Keratinocyte (primary cell): Measurements from ENCODE around the gene FAM13A. TPM values are rescaled to one million over a fixed set of nuclear protein-coding genes. Genes with fewer than 3 reads are reported as not detected.

Experiments used
- DNase-seq: peaks from one replicate; pipeline ENCODE4 v3.0.0-alpha.2; 2011; ENCODE audit warnings: low read depth, missing footprints, low spot score
- FAIRE-seq: peaks from 2 replicates; lab custom pipeline; 2011; peaks lifted over from hg19 to GRCh38; lab: Jason Lieb, UNC
- H2AFZ ChIP-seq: 2 replicates; pipeline ENCODE4 v1.6.0; 2012; ENCODE audit warnings: low read length, control low read depth, inconsistent platforms; ENCODE audit not compliant: control insufficient read depth
- H3K27ac ChIP-seq: 2 replicates; pipeline ENCODE4 v1.5.1; 2011; ENCODE audit warnings: low read length; ENCODE audit not compliant: control insufficient read depth, insufficient read depth
- H3K27me3 ChIP-seq: 3 replicates; pipeline ENCODE4 v1.6.0; 2011; ENCODE audit warnings: low read length; ENCODE audit not compliant: control insufficient read depth, insufficient read depth; ENCODE audit errors: extremely low read depth
- H3K36me3 ChIP-seq, 2 experiments: 2 replicates in 1 of 2; 3 replicates in 1 of 2; pipeline ENCODE4 v1.5.1; 2011; ENCODE audit warnings: low read length in 2 of 2, mild to moderate bottlenecking in 1 of 2; ENCODE audit not compliant: control insufficient read depth in 2 of 2, insufficient read depth in 2 of 2; ENCODE audit errors: extremely low read depth in 1 of 2
- H3K4me1 ChIP-seq: 3 replicates; pipeline ENCODE4 v1.5.1; 2011; ENCODE audit warnings: low read length; ENCODE audit not compliant: control insufficient read depth, insufficient read depth; ENCODE audit errors: extremely low read depth
- H3K4me2 ChIP-seq: 3 replicates; pipeline ENCODE4 v1.6.0; 2011; ENCODE audit warnings: low read depth, low read length; ENCODE audit not compliant: control insufficient read depth, insufficient read depth; ENCODE audit errors: extremely low read depth
- H3K4me3 ChIP-seq, 3 experiments: fragments of 200-600 bp in 1 of 3; sonication (generic) in 1 of 3; 2 replicates in 2 of 3; 3 replicates in 1 of 3; pipeline ENCODE4 v1.5.1; 2011 to 2016; ENCODE audit warnings: low read length in 3 of 3, mild to moderate bottlenecking in 3 of 3, control low read depth in 2 of 3, inconsistent platforms in 1 of 3, low read depth in 1 of 3, mixed read lengths in 1 of 3, mixed run types in 1 of 3, moderate library complexity in 1 of 3; ENCODE audit not compliant: control insufficient read depth in 2 of 3, insufficient read depth in 2 of 3; ENCODE audit errors: extremely low read depth in 1 of 3
- H3K79me2 ChIP-seq: 2 replicates; pipeline ENCODE4 v1.6.0; 2012; ENCODE audit warnings: low read length; ENCODE audit not compliant: control insufficient read depth, insufficient read depth
- H3K9ac ChIP-seq: 3 replicates; pipeline ENCODE4 v1.6.0; 2011; ENCODE audit warnings: low read length; ENCODE audit not compliant: control insufficient read depth, insufficient read depth; ENCODE audit errors: extremely low read depth
- H3K9me1 ChIP-seq: 3 replicates; pipeline ENCODE4 v1.6.0; 2011; ENCODE audit warnings: low read length; ENCODE audit not compliant: control insufficient read depth, insufficient read depth; ENCODE audit errors: extremely low read depth
- H3K9me3 ChIP-seq: 2 replicates; pipeline ENCODE4 v1.5.1; 2012; ENCODE audit warnings: low read depth, low read length; ENCODE audit not compliant: control insufficient read depth
- H4K20me1 ChIP-seq: 3 replicates; pipeline ENCODE4 v1.6.0; 2011; ENCODE audit warnings: low read length; ENCODE audit not compliant: control insufficient read depth, insufficient read depth; ENCODE audit errors: extremely low read depth
- EZH2 ChIP-seq: IDR thresholded peaks from one replicate; pipeline ENCODE4 v1.6.1; 2012; ENCODE audit warnings: inconsistent platforms, mild to moderate bottlenecking, low read length, moderate library complexity
- dilution Hi-C: fragments of 300-500 bp; cut with MboI; formaldehyde crosslinking; loops from one replicate; pipeline ENCODE4 v1.7.0; 2020; ENCODE audit warnings: low sequenced_read_pairs; ENCODE audit not compliant: extremely low pct_ligation_motif_present
- polyA plus RNA-seq, 5 experiments: library from polyadenylated mRNA; depleted of rRNA in 3 of 5; stranded (reverse) in 3 of 5; stranded (forward) in 1 of 5; unstranded in 1 of 5; fragments of >200 nt; gene quantifications; 1 replicate in 1 of 5; 2 replicates in 3 of 5; 3 replicates in 1 of 5; pipeline versions ENCODE4 v1.2.1 to v1.2.3, GENCODE V29; 2011 to 2012; ENCODE audit warnings: missing spikeins in 2 of 5, low read depth in 1 of 5, low replicate concordance in 1 of 5
- TF ChIP-seq, protein P1 (sequence below), 3 experiments: IDR thresholded peaks in 1 of 3; conservative IDR thresholded peaks in 1 of 3; optimal IDR thresholded peaks in 1 of 3; 2 replicates in 2 of 3; 3 replicates in 1 of 3; pipeline versions ENCODE3 to v1.5.1; 2011; ENCODE audit warnings: low read length in 3 of 3, mild to moderate bottlenecking in 3 of 3, moderate library complexity in 2 of 3, control low read depth in 1 of 3, inconsistent platforms in 1 of 3; ENCODE audit not compliant: insufficient read depth in 2 of 3; ENCODE audit errors: extremely low read depth in 1 of 3

FAM13A gene
- polyA plus RNA-seq, 1 donor (not counting 4 experiments of a cell fraction or from before 2014, with no cell fraction given): 6.0 TPM

DNA sequence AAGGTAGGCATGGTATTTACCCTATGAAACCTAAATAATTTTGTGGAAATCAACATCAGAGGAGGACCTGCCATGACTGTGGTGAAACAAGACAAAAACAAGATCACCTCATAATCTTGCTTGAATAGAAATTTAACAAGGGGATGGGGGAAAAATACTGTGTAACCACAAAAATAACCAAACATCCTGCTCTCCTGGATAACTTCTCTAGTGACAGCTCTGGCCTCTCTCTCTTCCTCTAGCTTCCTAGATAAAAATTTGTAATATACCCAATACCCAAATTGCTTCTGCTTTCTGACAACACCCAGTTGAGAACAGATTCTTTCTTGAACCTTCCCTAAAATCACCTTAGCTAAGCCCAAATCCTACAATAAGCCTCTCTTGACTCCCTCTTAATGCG, 42.5 kb upstream of the FAM13A start:
- Histone ChIP-seq H3K9me3 (no peaks in the 10 kb centered on the region), H3K79me2 (no peaks in the 10 kb centered on the region), H3K4me3 (no peak overlapping the region), H3K9ac (no peak overlapping the region), H3K27me3 (no peaks in the 10 kb centered on the region), H2AFZ (no peak overlapping the region), H3K9me1 (no peaks in the 10 kb centered on the region), H4K20me1 (no peaks in the 10 kb centered on the region), H3K4me2 (no peak overlapping the region), H3K4me1 (no peaks in the 10 kb centered on the region), H3K27ac (no peak overlapping the region), H3K36me3 (no peaks in the 10 kb centered on the region)
- FAIRE-seq (no peak), DNase-seq (no peak)
- dilution Hi-C loops: no loop called here
- TF ChIP-seq, protein P1, sequence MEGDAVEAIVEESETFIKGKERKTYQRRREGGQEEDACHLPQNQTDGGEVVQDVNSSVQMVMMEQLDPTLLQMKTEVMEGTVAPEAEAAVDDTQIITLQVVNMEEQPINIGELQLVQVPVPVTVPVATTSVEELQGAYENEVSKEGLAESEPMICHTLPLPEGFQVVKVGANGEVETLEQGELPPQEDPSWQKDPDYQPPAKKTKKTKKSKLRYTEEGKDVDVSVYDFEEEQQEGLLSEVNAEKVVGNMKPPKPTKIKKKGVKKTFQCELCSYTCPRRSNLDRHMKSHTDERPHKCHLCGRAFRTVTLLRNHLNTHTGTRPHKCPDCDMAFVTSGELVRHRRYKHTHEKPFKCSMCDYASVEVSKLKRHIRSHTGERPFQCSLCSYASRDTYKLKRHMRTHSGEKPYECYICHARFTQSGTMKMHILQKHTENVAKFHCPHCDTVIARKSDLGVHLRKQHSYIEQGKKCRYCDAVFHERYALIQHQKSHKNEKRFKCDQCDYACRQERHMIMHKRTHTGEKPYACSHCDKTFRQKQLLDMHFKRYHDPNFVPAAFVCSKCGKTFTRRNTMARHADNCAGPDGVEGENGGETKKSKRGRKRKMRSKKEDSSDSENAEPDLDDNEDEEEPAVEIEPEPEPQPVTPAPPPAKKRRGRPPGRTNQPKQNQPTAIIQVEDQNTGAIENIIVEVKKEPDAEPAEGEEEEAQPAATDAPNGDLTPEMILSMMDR (optimal IDR thresholded peaks at IDR 0.05 in 1 of 3, IDR thresholded peaks at IDR 0.05 in 1 of 3, conservative IDR thresholded peaks at IDR 0.05 in 1 of 3; ENCODE audit: extremely low read depth in 1 of 3, insufficient read depth in 2 of 3, low read length in 3 of 3): no peak

DNA sequence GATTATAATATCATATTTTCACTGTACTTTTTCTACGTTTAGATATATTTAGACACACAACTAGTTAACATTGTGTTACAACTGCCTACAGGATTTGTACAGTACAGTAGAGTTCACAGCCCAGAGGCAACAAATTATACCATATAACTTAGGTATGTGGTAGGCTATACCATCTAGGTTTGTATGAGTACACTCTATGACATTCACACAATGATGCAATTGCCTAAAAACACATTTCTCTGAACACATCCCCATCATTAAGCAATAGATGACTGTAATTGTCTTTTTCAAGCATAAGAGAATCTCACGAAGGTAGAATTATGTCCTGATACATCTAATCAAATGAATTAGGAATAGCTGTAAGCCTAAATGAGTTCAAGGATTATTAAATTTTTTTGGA, 42.0 kb upstream of the FAM13A start:
- Histone ChIP-seq H4K20me1 (no peaks in the 10 kb centered on the region), H3K27me3 (no peaks in the 10 kb centered on the region), H3K9me1 (no peaks in the 10 kb centered on the region), H3K9me3 (no peaks in the 10 kb centered on the region), H3K27ac (no peak overlapping the region), H3K79me2 (no peaks in the 10 kb centered on the region), H2AFZ (no peak overlapping the region), H3K9ac (no peak overlapping the region), H3K4me2 (no peak overlapping the region), H3K36me3 (no peaks in the 10 kb centered on the region), H3K4me1 (no peaks in the 10 kb centered on the region), H3K4me3 (no peak overlapping the region)
- DNase-seq (no peak), FAIRE-seq (no peak)
- dilution Hi-C loops: no loop called here
- TF ChIP-seq EZH2: no peak

DNA sequence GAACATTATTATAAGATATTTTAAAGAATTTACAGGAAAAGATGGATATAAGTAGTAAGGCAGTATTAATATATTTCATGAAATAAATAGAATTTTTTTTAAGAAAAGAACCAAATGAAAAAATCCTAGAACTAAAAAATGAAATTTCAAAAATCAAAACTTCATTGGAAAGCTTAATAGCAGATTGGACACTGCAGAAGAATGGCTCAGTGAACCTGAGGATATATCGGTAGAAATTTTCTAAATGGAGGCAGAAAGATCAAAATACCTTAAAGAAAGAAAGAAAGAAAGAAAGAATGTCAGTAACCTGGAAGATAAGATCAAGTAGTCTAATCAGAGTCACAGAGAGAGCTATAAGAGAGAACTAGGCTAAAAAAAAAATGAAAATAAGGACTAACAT, 21.3 kb upstream of the FAM13A start:
- Histone ChIP-seq H3K4me3 (no peak overlapping the region), H3K27me3 (no peaks in the 10 kb centered on the region), H3K36me3 (no peaks in the 10 kb centered on the region), H3K27ac (no peak overlapping the region), H3K9me1 (no peaks in the 10 kb centered on the region), H3K4me2 (no peak overlapping the region), H3K79me2 (no peaks in the 10 kb centered on the region), H4K20me1 (no peaks in the 10 kb centered on the region), H3K9ac (no peak overlapping the region), H3K9me3 (no peaks in the 10 kb centered on the region), H2AFZ (no peak overlapping the region), H3K4me1 (no peaks in the 10 kb centered on the region)
- no peak for TF ChIP-seq EZH2
- TF ChIP-seq, protein P1 (optimal IDR thresholded peaks at IDR 0.05 in 1 of 3, IDR thresholded peaks at IDR 0.05 in 1 of 3, conservative IDR thresholded peaks at IDR 0.05 in 1 of 3; ENCODE audit: extremely low read depth in 1 of 3, insufficient read depth in 2 of 3, low read length in 3 of 3): no peak
- FAIRE-seq (no peak), DNase-seq (no peak)
- dilution Hi-C loops: no loop called here
